ENCODE measurements around the gene STAB2.

DNA sequence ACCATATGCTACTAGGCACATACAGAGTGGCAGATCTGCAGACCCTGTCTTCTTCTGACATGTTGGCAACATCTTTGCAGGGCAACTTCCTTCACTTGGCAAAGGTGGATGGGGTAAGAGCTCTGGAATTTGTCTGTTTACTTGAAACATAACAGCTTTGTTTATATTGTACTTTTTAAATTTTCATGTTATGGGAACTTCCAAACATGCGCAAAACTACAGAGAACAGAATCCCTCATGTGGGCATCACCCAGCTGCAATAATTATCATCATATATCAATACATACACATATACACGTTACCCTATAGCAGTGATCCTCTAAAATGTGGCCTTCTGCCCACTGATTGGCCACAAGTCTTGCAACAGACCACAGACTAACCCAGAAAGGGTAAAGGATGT is 103.4 kb downstream of the STAB2 start:
- no peak for TF ChIP-seq CTCF (IDR thresholded peaks at IDR 0.05)
- TF ChIP-seq POLR2A (IDR thresholded peaks at IDR 0.05) = no peak

All from right lobe of liver (tissue), 4 donors.